Spleen (tissue), 11 donors: Measurements from ENCODE around the gene ZDHHC14. TPM values are rescaled to one million over a fixed set of nuclear protein-coding genes. Genes with fewer than 3 reads are reported as not detected.
A peak's percentile ranks its signal among the peaks of the same experiment; 100 is the strongest.

Experiments
- DNase-seq: peaks from one replicate; pipeline ENCODE4 v3.0.0-alpha.2; 2020
- H3K27ac ChIP-seq, 8 donors: fragments of 200-600 bp; sonication (generic) in 7 of 8; 1 replicate in 4 of 8; 2 replicates in 4 of 8; pipeline versions ENCODE4 v1.5.0 to v1.8.0; 2016 to 2021; ENCODE audit warnings: inconsistent platforms in 4 of 8, mild to moderate bottlenecking in 4 of 8, moderate library complexity in 1 of 8
- H3K27me3 ChIP-seq, 7 donors: fragments of 200-600 bp; sonication (generic) in 6 of 7; replicated peaks in 1 of 7; 1 replicate in 4 of 7; 2 replicates in 3 of 7; pipeline versions ENCODE4 v1.5.0 to v1.8.0; 2016 to 2021; ENCODE audit warnings: inconsistent platforms in 3 of 7, mild to moderate bottlenecking in 1 of 7
- H3K36me3 ChIP-seq, 6 donors: fragments of 200-600 bp; sonication (generic) in 5 of 6; 1 replicate in 4 of 6; 2 replicates in 2 of 6; pipeline versions ENCODE4 v1.5.0 to v1.8.0; 2016 to 2021; ENCODE audit warnings: inconsistent platforms in 2 of 6
- H3K4me1 ChIP-seq, 6 donors: fragments of 200-600 bp; sonication (generic) in 5 of 6; 1 replicate in 3 of 6; 2 replicates in 3 of 6; pipeline versions ENCODE4 v1.5.0 to v1.8.0; 2016 to 2021; ENCODE audit warnings: inconsistent platforms in 3 of 6
- H3K4me3 ChIP-seq, 8 donors: fragments of 200-600 bp; sonication (generic) in 7 of 8; 1 replicate in 4 of 8; 2 replicates in 4 of 8; pipeline versions ENCODE4 v1.5.0 to v1.8.0; 2016 to 2021; ENCODE audit warnings: inconsistent platforms in 4 of 8, mild to moderate bottlenecking in 4 of 8, moderate library complexity in 2 of 8
- H3K9me3 ChIP-seq, 8 donors: fragments of 200-600 bp; sonication (generic) in 7 of 8; 1 replicate in 4 of 8; 2 replicates in 4 of 8; pipeline versions ENCODE4 v1.5.0 to v1.8.0; 2016 to 2021; ENCODE audit warnings: inconsistent platforms in 4 of 8
- CTCF ChIP-seq, 11 experiments: fragments of 200-600 bp in 7 of 11; fragments of 450-650 bp in 4 of 11; sonication (generic) in 4 of 11; IDR thresholded peaks in 8 of 11; conservative IDR thresholded peaks in 3 of 11; 1 replicate in 7 of 11; 2 replicates in 4 of 11; pipeline versions ENCODE4 v1.4.0 to v1.8.0; 2016 to 2021; ENCODE audit warnings: antibody characterized with exemption in 11 of 11, inconsistent platforms in 4 of 11, mild to moderate bottlenecking in 1 of 11
- POLR2A ChIP-seq, 3 donors: fragments of 450-650 bp; IDR thresholded peaks; one replicate each; pipeline ENCODE4 v1.5.1; 2017; ENCODE audit warnings: antibody characterized with exemption in 3 of 3, mild to moderate bottlenecking in 1 of 3
- POLR2AphosphoS5 ChIP-seq, 3 donors: sonication (generic); formaldehyde crosslinking; IDR thresholded peaks; one replicate each; pipeline ENCODE4 v1.5.1; 2017; ENCODE audit warnings: antibody characterized with exemption in 3 of 3
- WGBS, 5 donors: extraction: QIAGEN DNeasy Blood & Tissue Kit in 3 of 5; methylation state at CpG; one replicate each; pipeline versions ENCODE4 v1.1.5 to v1.1.7; 2013 to 2018; 5-methylcytosine and 5-hydroxymethylcytosine counted together
- intact Hi-C: fragments of 100-400 bp; cut with DNase I; formaldehyde crosslinking; loops from one replicate; pipeline ENCODE4 v1.15.0; 2023; ENCODE audit warnings: low total_unique reads
- polyA plus RNA-seq, 3 donors: library from polyadenylated mRNA; stranded (reverse); fragments of 200-250 nt; gene quantifications; one replicate each; pipeline ENCODE4 v1.2.1, GENCODE V29; 2013
- total RNA-seq, 7 donors: library from RNA; depleted of rRNA in 3 of 7; stranded (reverse); fragments of >200 nt in 3 of 7; fragmentation: NEBNext Ultra II Directional in 4 of 7; extraction: Animal tissue kit (Norgen Biotek cat#: 25700) in 4 of 7; gene quantifications; one replicate each; pipeline versions ENCODE4 v1.1.0 to v1.2.1, GENCODE V29; 2016 to 2021
- donor health status: healthy with polysubstance abuse.
- donor health status: DM: no; HTN: no; CAD: no; lungs with moderate emphysema.
- donor health status: DM: no; HTN: no; CAD: no.
- donor health status: Bipolar disorder and iron deficiency.
- donor health status: healthy.
- donor health status: DM: no; HTN: no; CAD: no.
- donor health status: DM: yes; HTN: yes; CAD: no.

Gene ZDHHC14
- total and polyA plus RNA-seq, 10 donors = 7.8 to 18.2 (median 11.7) TPM

GRCh38 chr6:157555455-157556143, 174.6 kb downstream of the ZDHHC14 start:
- Histone ChIP-seq H3K27ac (peak overlapping the region in 3 of 8 donors; percentile 74 to 80 (median 77)), H3K27me3 (no peaks in the 10 kb centered on the region), H3K36me3 (no peaks in the 10 kb centered on the region), H3K4me1 (peaks cover 12 to 68% (median 45%) of the 10 kb centered on the region in 6 donors), H3K9me3 (no peaks in the 10 kb centered on the region), H3K4me3 (no peak overlapping the region)
- intact Hi-C loops = no loop called here
- no peak for TF ChIP-seq POLR2A (IDR thresholded peaks at IDR 0.05)
- no peak for TF ChIP-seq CTCF (IDR thresholded peaks at IDR 0.05 in 8 of 11, conservative IDR thresholded peaks at IDR 0.05 in 3 of 11)
- no peak for TF ChIP-seq POLR2AphosphoS5 (IDR thresholded peaks at IDR 0.05)
- DNase-seq = no peak
- 92 to 98% (median 95%) methylated on average over 15 to 16 of the region's 16 CpGs for WGBS, 5 donors

GRCh38 chr6:157556144-157556645, 175.2 kb downstream of the ZDHHC14 start:
- Histone ChIP-seq H3K27ac (peak overlapping the region in 7 of 8 donors; percentile 23 to 80 (median 68)), H3K27me3 (no peaks in the 10 kb centered on the region), H3K9me3 (no peaks in the 10 kb centered on the region), H3K36me3 (no peaks in the 10 kb centered on the region), H3K4me1 (peaks cover 7 to 68% (median 45%) of the 10 kb centered on the region in 6 donors), H3K4me3 (no peak overlapping the region)
- 90 to 95% (median 93%) methylated on average over 12 to 15 of the region's 15 CpGs for WGBS, 5 donors
- TF ChIP-seq CTCF (IDR thresholded peaks at IDR 0.05 in 8 of 11, conservative IDR thresholded peaks at IDR 0.05 in 3 of 11) (no peak), POLR2A (IDR thresholded peaks at IDR 0.05) (no peak), POLR2AphosphoS5 (IDR thresholded peaks at IDR 0.05) (no peak)
- intact Hi-C loops = no loop called here
- peak; percentile 78 for DNase-seq

GRCh38 chr6:157556671-157557430, 175.9 kb downstream of the ZDHHC14 start:
- TF ChIP-seq POLR2AphosphoS5 (IDR thresholded peaks at IDR 0.05) (no peak), POLR2A (IDR thresholded peaks at IDR 0.05) (no peak), CTCF (IDR thresholded peaks at IDR 0.05 in 8 of 11, conservative IDR thresholded peaks at IDR 0.05 in 3 of 11) (no peak)
- Histone ChIP-seq H3K27ac (peak overlapping the region; percentile 23 to 80 (median 63)), H3K4me1 (peaks cover 4 to 68% (median 51%) of the 10 kb centered on the region in 6 donors), H3K4me3 (peak overlapping the region in 1 of 8 donors; percentile 20), H3K9me3 (no peaks in the 10 kb centered on the region), H3K36me3 (no peaks in the 10 kb centered on the region), H3K27me3 (no peaks in the 10 kb centered on the region)
- peak; percentile 83 for DNase-seq
- 70 to 75% (median 72%) methylated on average over 21 of the region's 21 CpGs for WGBS, 5 donors
- intact Hi-C loops = no loop called here

- H3K4me3 ChIP-seq = peak overlapping the region in 1 of 8 donors; percentile 20
- H3K27me3 ChIP-seq = no peaks in the 10 kb centered on the region
- intact Hi-C loops = no loop called here
- WGBS, 5 donors = 61 to 70% (median 66%) methylated on average over 6 of the region's 6 CpGs
- no peaks in the 10 kb centered on the region for H3K9me3 ChIP-seq
- no peaks in the 10 kb centered on the region for H3K36me3 ChIP-seq
- peak; percentile 73 for DNase-seq
- TF ChIP-seq POLR2A (IDR thresholded peaks at IDR 0.05) (no peak), CTCF (IDR thresholded peaks at IDR 0.05 in 8 of 11, conservative IDR thresholded peaks at IDR 0.05 in 3 of 11) (no peak), POLR2AphosphoS5 (IDR thresholded peaks at IDR 0.05) (no peak)
- peaks cover 8 to 75% (median 58%) of the 10 kb centered on the region in 6 donors for H3K4me1 ChIP-seq
- H3K27ac ChIP-seq = peak overlapping the region in 7 of 8 donors; percentile 29 to 80 (median 68)
Measured at GRCh38 chr6:157557559-157557958, 176.6 kb downstream of the ZDHHC14 start.
